WTC11 (cell line): Measurements from ENCODE around the gene GRIP2. TPM values are rescaled to one million over a fixed set of nuclear protein-coding genes. Genes with fewer than 3 reads are reported as not detected.

Source experiments
- ATAC-seq: fragments of 200-7000 bp; cut with Tn5 transposase; 2 replicates; pipeline ENCODE4 v1.10.0; 2021; ENCODE audit warnings: mild to moderate bottlenecking, moderate library complexity
- CTCF ChIA-PET: fragments of 300-600 bp; sonication (Branson Sonifier 250); formaldehyde crosslinking; loops from one replicate; lab custom pipeline; 2021; ENCODE audit warnings: antibody characterized with exemption; lab: Charles Lee
- POLR2A ChIA-PET: fragments of 350-600 bp; sonication (Branson Sonifier 250); formaldehyde crosslinking; loops from one replicate; lab custom pipeline; 2021; ENCODE audit warnings: antibody characterized with exemption; lab: Charles Lee
- DNase-seq: peaks from one replicate; pipeline ENCODE4 v3.0.0; 2021; ENCODE audit warnings: low spot score
- H3K27ac Mint-ChIP-seq: 2 replicates; pipeline ENCODE4 v1.8.0; 2021; ENCODE audit warnings: mixed read lengths
- H3K27me3 Mint-ChIP-seq: 2 replicates; pipeline ENCODE4 v1.8.0; 2021; ENCODE audit warnings: low read depth, mild to moderate bottlenecking, moderate library complexity, mixed read lengths
- H3K36me3 Mint-ChIP-seq: 2 replicates; pipeline ENCODE4 v1.8.0; 2021; ENCODE audit warnings: mixed read lengths
- H3K4me1 Mint-ChIP-seq: 2 replicates; pipeline ENCODE4 v1.8.0; 2022; ENCODE audit warnings: mixed read lengths
- H3K4me3 Mint-ChIP-seq: 2 replicates; pipeline ENCODE4 v1.8.0; 2021; ENCODE audit warnings: mild to moderate bottlenecking, moderate library complexity, mixed read lengths
- H3K9me3 Mint-ChIP-seq: 2 replicates; pipeline ENCODE4 v1.8.0; 2021; ENCODE audit warnings: mixed read lengths
- CREB1 ChIP-seq: sonication (generic); formaldehyde crosslinking; IDR thresholded peaks from 2 replicates; pipeline ENCODE4 v1.8.0; 2023; ENCODE audit warnings: mild to moderate bottlenecking, missing genetic modification reagents
- ETV6 ChIP-seq: sonication (generic); formaldehyde crosslinking; IDR thresholded peaks from 2 replicates; pipeline ENCODE4 v1.8.1; 2022; ENCODE audit warnings: mild to moderate bottlenecking, missing genetic modification reagents
- KAT7 ChIP-seq: sonication (generic); formaldehyde crosslinking; IDR thresholded peaks from 2 replicates; pipeline ENCODE4 v1.8.1; 2023; ENCODE audit warnings: missing genetic modification reagents, mild to moderate bottlenecking, borderline replicate concordance
- NFATC4 ChIP-seq: fragments of 250-450 bp; sonication (Bioruptor Pico); IDR thresholded peaks from 2 replicates; pipeline ENCODE4 v1.9.0; 2021; ENCODE audit warnings: mild to moderate bottlenecking
- NFE2L1 ChIP-seq: sonication (generic); formaldehyde crosslinking; IDR thresholded peaks from 2 replicates; pipeline ENCODE4 v1.8.1; 2023; ENCODE audit warnings: missing genetic modification reagents
- PRRX2 ChIP-seq: fragments of 250-450 bp; sonication (Bioruptor Pico); IDR thresholded peaks from 2 replicates; pipeline ENCODE4 v1.8.0; 2021; ENCODE audit warnings: mild to moderate bottlenecking
- RELA ChIP-seq: sonication (generic); formaldehyde crosslinking; IDR thresholded peaks from 2 replicates; pipeline ENCODE4 v1.8.1; 2022; ENCODE audit warnings: missing genetic modification reagents, mild to moderate bottlenecking, borderline replicate concordance
- TEAD1 ChIP-seq: sonication (generic); formaldehyde crosslinking; IDR thresholded peaks from 2 replicates; pipeline ENCODE4 v1.8.0; 2022; ENCODE audit warnings: mild to moderate bottlenecking, missing genetic modification reagents
- TEAD4 ChIP-seq: sonication (generic); formaldehyde crosslinking; IDR thresholded peaks from 2 replicates; pipeline ENCODE4 v1.8.0; 2022; ENCODE audit warnings: mild to moderate bottlenecking, missing genetic modification reagents
- ZNF121 ChIP-seq: sonication (generic); formaldehyde crosslinking; IDR thresholded peaks from 2 replicates; pipeline ENCODE4 v1.8.0; 2023; ENCODE audit warnings: missing genetic modification reagents
- ZNF396 ChIP-seq: fragments of 250-450 bp; sonication (Bioruptor Pico); IDR thresholded peaks from 2 replicates; pipeline ENCODE4 v1.8.0; 2021; ENCODE audit warnings: mild to moderate bottlenecking, moderate library complexity, borderline replicate concordance
- total RNA-seq: library from RNA; stranded (reverse); gene quantifications from 3 replicates; pipeline ENCODE4 v1.2.3, GENCODE V29; 2021
- TF ChIP-seq, protein P1 (sequence below): sonication (generic); formaldehyde crosslinking; IDR thresholded peaks from 2 replicates; pipeline ENCODE4 v1.8.0; 2022; ENCODE audit warnings: mild to moderate bottlenecking, missing genetic modification reagents
- TF ChIP-seq, protein P2 (sequence below): fragments of 250-450 bp; sonication (Bioruptor Pico); IDR thresholded peaks from 2 replicates; pipeline ENCODE4 v1.9.0; 2021; ENCODE audit warnings: mild to moderate bottlenecking
- TF ChIP-seq, protein P3 (sequence below): sonication (generic); formaldehyde crosslinking; conservative IDR thresholded peaks from 2 replicates; pipeline ENCODE4 v1.8.1; 2022; ENCODE audit warnings: mild to moderate bottlenecking, missing genetic modification reagents
- TF ChIP-seq, protein P4 (sequence below): sonication (generic); formaldehyde crosslinking; IDR thresholded peaks from 2 replicates; pipeline ENCODE4 v1.8.1; 2023; ENCODE audit warnings: mild to moderate bottlenecking, missing genetic modification reagents
- TF ChIP-seq, protein P5 (sequence below): fragments of 250-450 bp; sonication (Bioruptor Pico); IDR thresholded peaks from 2 replicates; pipeline ENCODE4 v2.1.2; 2022; ENCODE audit warnings: mild to moderate bottlenecking, moderate library complexity
- TF ChIP-seq, protein P6 (sequence below): sonication (generic); formaldehyde crosslinking; IDR thresholded peaks from 2 replicates; pipeline ENCODE4 v1.8.1; 2022; ENCODE audit warnings: mild to moderate bottlenecking, moderate library complexity, missing genetic modification reagents
- TF ChIP-seq, protein P7 (sequence below): sonication (generic); formaldehyde crosslinking; IDR thresholded peaks from 2 replicates; pipeline ENCODE4 v1.8.1; 2023; ENCODE audit warnings: mild to moderate bottlenecking, missing genetic modification reagents, moderate library complexity
- TF ChIP-seq, protein P8 (sequence below): fragments of 250-450 bp; sonication (Bioruptor Pico); IDR thresholded peaks from 2 replicates; pipeline ENCODE4 v1.9.0; 2021; ENCODE audit warnings: mild to moderate bottlenecking

GRIP2 gene
- total RNA-seq, 1 experiment from 2014 or later: 12.0 TPM

DNA sequence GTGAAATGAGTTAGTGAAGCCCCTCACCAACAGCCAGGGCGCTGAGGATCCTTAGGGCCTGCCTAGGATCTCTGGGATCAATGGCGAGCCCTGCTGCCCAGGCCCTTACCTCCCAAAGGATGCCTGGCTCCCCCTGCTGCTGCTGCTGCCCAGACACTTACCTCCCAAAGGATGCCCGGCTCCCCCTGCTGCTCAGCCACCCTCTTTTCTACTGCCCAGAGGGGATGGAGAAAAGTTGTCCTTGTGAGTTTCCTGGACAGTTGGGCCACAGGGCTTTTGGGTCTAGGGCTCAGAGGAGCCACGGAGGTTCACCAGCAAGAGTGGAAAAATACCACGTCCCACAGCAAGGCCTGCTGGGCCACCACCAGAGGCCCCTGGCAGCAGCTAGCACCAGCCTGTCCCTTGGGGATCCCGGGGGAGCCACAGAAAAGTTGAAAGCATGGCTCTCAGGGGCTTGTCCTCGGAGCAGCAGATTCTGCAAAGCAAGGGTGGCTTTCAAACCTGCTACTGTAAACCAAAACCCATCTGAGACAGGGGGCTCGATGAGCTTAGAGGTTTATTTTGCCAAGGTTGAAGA is 78.3 kb downstream of the GRIP2 start:
- POLR2A ChIA-PET: no interaction called here
- CTCF ChIA-PET: interaction anchor here (0.9 to 2.9 kb wide), 10 partner anchors 21 to 258 kb away, joined by 3 to 15 read pairs (median 5); partner anchors contain the start of gene SLC6A6
- Mint-ChIP-seq H3K36me3 (peaks cover 69% of the 10 kb centered on the region), H3K27ac (no peak overlapping the region), H3K9me3 (no peaks in the 10 kb centered on the region)
- DNase-seq: peak; percentile 58
- TF ChIP-seq ZNF121 (CRISPR knock-in tag): 0 out of 2 replicates have a peak, but pooled peaks have one; percentile 45
- no peak for TF ChIP-seq CREB1 (CRISPR knock-in tag)
- TF ChIP-seq, all 79 proteins: peak for 1
- peak; percentile 49 for ATAC-seq
- H3K4me1 Mint-ChIP-seq: peaks cover 28% of the 10 kb centered on the region
- H3K27me3 Mint-ChIP-seq: no peaks in the 10 kb centered on the region; the same call in 1 of the 2 replicates
- H3K4me3 Mint-ChIP-seq: no peak overlapping the region

DNA sequence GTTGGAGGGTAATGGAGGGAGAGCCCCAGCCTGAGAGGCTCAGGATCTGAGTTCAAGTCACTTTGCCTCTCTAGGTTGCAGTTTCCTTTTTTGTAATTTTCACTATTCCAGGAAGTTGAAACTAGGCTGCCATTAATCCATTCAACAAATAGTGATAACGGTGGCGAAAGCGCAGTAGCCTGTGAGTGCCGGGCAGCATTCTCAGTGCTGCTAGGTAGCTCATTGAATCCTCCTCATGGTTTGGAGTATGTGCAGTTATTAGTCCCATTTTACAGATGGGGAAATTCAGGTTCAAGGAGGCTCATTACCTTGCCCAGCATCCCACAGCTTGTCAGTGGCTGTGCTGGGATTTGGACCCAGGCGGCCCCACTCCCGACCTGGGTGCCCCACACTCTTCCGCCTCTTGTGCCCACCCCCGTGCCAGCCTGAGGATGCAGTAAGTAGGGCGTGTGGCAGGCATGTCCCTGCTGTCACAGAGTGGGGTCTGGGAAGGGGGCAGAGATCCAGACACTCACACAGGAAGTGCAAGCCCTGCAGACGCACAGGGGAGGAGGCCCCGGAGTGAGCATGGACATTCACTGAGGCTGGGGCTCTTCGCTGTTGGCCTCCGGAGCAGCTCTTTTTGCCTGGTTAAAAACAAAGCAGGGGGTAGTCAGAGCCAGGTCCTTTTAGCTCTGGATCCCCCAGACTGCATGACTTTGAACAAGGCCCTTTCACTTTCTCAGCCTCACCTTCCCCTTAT is 79.0 kb downstream of the GRIP2 start:
- ATAC-seq: no peak
- Mint-ChIP-seq H3K27ac (no peak overlapping the region), H3K27me3 (no peaks in the 10 kb centered on the region; the same call in 1 of the 2 replicates), H3K9me3 (no peaks in the 10 kb centered on the region), H3K4me3 (no peak overlapping the region), H3K36me3 (peaks cover 69% of the 10 kb centered on the region), H3K4me1 (peaks cover 27% of the 10 kb centered on the region)
- no peak for TF ChIP-seq ZNF121 (CRISPR knock-in tag)
- TF ChIP-seq ETV6: no peak
- ChIA-PET POLR2A (no interaction called here), CTCF (interaction anchor here (0.6 to 2.9 kb wide), 11 partner anchors 20 to 258 kb away, joined by 3 to 15 read pairs (median 4); partner anchors contain the start of gene SLC6A6)
- DNase-seq: no peak

DNA sequence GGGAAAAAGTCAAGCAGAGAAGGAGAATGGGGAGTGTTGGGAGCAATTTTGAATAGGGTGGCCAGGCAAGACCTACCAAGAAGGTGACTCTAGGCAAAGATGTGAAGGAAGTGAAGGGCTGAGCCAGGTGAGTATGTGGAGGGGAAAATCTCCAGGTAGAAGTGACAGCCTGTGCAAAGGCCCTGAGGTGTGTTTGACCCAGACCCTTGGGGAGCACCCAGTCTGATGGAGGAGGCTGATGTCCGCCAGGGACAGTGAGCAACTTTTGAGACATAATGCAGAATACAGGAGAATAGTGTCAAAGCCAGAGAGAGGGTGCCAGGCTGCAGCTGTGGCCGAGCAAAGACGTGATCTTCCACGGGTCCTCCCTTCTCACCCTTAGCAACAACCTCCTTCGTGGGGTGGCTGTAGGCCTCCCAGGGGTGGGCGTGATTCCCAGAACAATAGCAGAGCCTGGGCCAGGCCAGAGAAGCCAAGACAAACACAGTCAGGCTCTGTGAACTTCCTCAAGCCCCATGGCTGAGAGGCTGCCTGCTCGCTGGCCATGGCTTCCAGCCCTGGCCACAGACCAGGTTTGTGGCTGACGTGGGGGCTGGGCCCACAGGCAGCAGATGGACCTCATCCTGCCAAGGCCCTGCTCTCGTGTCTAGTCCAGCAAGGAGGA is 79.7 kb downstream of the GRIP2 start:
- no peak for ATAC-seq
- H3K27me3 Mint-ChIP-seq: no peaks in the 10 kb centered on the region; the same call in 1 of the 2 replicates
- peaks cover 68% of the 10 kb centered on the region for H3K36me3 Mint-ChIP-seq
- H3K4me3 Mint-ChIP-seq: no peak overlapping the region
- H3K27ac Mint-ChIP-seq: no peak overlapping the region; the same call in 1 of the 2 replicates
- no peaks in the 10 kb centered on the region for H3K9me3 Mint-ChIP-seq
- TF ChIP-seq, protein P1, sequence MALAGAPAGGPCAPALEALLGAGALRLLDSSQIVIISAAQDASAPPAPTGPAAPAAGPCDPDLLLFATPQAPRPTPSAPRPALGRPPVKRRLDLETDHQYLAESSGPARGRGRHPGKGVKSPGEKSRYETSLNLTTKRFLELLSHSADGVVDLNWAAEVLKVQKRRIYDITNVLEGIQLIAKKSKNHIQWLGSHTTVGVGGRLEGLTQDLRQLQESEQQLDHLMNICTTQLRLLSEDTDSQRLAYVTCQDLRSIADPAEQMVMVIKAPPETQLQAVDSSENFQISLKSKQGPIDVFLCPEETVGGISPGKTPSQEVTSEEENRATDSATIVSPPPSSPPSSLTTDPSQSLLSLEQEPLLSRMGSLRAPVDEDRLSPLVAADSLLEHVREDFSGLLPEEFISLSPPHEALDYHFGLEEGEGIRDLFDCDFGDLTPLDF (CRISPR knock-in tag): no peak
- TF ChIP-seq, protein P2, sequence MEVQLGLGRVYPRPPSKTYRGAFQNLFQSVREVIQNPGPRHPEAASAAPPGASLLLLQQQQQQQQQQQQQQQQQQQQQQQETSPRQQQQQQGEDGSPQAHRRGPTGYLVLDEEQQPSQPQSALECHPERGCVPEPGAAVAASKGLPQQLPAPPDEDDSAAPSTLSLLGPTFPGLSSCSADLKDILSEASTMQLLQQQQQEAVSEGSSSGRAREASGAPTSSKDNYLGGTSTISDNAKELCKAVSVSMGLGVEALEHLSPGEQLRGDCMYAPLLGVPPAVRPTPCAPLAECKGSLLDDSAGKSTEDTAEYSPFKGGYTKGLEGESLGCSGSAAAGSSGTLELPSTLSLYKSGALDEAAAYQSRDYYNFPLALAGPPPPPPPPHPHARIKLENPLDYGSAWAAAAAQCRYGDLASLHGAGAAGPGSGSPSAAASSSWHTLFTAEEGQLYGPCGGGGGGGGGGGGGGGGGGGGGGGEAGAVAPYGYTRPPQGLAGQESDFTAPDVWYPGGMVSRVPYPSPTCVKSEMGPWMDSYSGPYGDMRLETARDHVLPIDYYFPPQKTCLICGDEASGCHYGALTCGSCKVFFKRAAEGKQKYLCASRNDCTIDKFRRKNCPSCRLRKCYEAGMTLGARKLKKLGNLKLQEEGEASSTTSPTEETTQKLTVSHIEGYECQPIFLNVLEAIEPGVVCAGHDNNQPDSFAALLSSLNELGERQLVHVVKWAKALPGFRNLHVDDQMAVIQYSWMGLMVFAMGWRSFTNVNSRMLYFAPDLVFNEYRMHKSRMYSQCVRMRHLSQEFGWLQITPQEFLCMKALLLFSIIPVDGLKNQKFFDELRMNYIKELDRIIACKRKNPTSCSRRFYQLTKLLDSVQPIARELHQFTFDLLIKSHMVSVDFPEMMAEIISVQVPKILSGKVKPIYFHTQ (CRISPR knock-in tag): no peak
- TF ChIP-seq KAT7 (CRISPR knock-in tag) (no peak), NFATC4 (CRISPR knock-in tag) (no peak), PRRX2 (CRISPR knock-in tag) (no peak), NFE2L1 (CRISPR knock-in tag) (no peak), ZNF396 (CRISPR knock-in tag) (no peak), RELA (CRISPR knock-in tag) (no peak), TEAD1 (CRISPR knock-in tag) (no peak), TEAD4 (no peak)
- TF ChIP-seq, protein P3, sequence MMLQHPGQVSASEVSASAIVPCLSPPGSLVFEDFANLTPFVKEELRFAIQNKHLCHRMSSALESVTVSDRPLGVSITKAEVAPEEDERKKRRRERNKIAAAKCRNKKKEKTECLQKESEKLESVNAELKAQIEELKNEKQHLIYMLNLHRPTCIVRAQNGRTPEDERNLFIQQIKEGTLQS: no peak
- TF ChIP-seq, protein P4, sequence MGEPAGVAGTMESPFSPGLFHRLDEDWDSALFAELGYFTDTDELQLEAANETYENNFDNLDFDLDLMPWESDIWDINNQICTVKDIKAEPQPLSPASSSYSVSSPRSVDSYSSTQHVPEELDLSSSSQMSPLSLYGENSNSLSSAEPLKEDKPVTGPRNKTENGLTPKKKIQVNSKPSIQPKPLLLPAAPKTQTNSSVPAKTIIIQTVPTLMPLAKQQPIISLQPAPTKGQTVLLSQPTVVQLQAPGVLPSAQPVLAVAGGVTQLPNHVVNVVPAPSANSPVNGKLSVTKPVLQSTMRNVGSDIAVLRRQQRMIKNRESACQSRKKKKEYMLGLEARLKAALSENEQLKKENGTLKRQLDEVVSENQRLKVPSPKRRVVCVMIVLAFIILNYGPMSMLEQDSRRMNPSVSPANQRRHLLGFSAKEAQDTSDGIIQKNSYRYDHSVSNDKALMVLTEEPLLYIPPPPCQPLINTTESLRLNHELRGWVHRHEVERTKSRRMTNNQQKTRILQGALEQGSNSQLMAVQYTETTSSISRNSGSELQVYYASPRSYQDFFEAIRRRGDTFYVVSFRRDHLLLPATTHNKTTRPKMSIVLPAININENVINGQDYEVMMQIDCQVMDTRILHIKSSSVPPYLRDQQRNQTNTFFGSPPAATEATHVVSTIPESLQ (CRISPR knock-in tag): no peak
- TF ChIP-seq, protein P5, sequence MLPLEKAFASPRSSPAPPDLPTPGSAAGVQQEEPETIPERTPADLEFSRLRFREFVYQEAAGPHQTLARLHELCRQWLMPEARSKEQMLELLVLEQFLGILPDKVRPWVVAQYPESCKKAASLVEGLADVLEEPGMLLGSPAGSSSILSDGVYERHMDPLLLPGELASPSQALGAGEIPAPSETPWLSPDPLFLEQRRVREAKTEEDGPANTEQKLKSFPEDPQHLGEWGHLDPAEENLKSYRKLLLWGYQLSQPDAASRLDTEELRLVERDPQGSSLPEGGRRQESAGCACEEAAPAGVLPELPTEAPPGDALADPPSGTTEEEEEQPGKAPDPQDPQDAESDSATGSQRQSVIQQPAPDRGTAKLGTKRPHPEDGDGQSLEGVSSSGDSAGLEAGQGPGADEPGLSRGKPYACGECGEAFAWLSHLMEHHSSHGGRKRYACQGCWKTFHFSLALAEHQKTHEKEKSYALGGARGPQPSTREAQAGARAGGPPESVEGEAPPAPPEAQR (CRISPR knock-in tag): no peak
- TF ChIP-seq, protein P6, sequence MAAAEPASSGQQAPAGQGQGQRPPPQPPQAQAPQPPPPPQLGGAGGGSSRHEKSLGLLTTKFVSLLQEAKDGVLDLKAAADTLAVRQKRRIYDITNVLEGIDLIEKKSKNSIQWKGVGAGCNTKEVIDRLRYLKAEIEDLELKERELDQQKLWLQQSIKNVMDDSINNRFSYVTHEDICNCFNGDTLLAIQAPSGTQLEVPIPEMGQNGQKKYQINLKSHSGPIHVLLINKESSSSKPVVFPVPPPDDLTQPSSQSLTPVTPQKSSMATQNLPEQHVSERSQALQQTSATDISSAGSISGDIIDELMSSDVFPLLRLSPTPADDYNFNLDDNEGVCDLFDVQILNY (CRISPR knock-in tag): no peak
- TF ChIP-seq, protein P7, sequence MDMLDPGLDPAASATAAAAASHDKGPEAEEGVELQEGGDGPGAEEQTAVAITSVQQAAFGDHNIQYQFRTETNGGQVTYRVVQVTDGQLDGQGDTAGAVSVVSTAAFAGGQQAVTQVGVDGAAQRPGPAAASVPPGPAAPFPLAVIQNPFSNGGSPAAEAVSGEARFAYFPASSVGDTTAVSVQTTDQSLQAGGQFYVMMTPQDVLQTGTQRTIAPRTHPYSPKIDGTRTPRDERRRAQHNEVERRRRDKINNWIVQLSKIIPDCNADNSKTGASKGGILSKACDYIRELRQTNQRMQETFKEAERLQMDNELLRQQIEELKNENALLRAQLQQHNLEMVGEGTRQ (CRISPR knock-in tag): no peak
- TF ChIP-seq, protein P8, sequence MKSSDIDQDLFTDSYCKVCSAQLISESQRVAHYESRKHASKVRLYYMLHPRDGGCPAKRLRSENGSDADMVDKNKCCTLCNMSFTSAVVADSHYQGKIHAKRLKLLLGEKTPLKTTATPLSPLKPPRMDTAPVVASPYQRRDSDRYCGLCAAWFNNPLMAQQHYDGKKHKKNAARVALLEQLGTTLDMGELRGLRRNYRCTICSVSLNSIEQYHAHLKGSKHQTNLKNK (CRISPR knock-in tag): no peak
- POLR2A ChIA-PET: no interaction called here
- no peak for DNase-seq
- H3K4me1 Mint-ChIP-seq: peaks cover 27% of the 10 kb centered on the region
- CTCF ChIA-PET: interaction anchor here (0.8 to 2.9 kb wide), 6 partner anchors 38 to 257 kb away, joined by 3 to 15 read pairs (median 4); no protein-coding TSS in a partner anchor
